Astrocyte (in vitro differentiated cells and primary cell): ENCODE data around the gene JMJD8.

Experiments used
- CTCF ChIP-seq: IDR thresholded peaks from 2 replicates; pipeline ENCODE4 v1.5.1; 2011; ENCODE audit warnings: low read depth, mild to moderate bottlenecking, inconsistent platforms, low read length, moderate library complexity; ENCODE audit not compliant: insufficient read depth
- EZH2 ChIP-seq: IDR thresholded peaks from 2 replicates; pipeline ENCODE4 v1.6.1; 2012; ENCODE audit warnings: mild to moderate bottlenecking, low read length, inconsistent platforms; ENCODE audit not compliant: insufficient read depth

GRCh38 chr16:702341-702740 is 18.2 kb upstream of the JMJD8 start:
- no peak for TF ChIP-seq CTCF
- no peak for TF ChIP-seq EZH2
